ENCODE data around the gene ARMCX5.

Gene ARMCX5

GRCh38 chrX:102624105-102624504 lies 24.8 kb downstream of the ARMCX5 start:
- Histone ChIP-seq H3K27ac (ENCODE audit: low read depth, low read length) (no peak overlapping the region), H3K9ac (ENCODE audit: low read length in 5 of 5) (no peak overlapping the region), H3K4me3 (ENCODE audit: low read depth in 1 of 5, low read length in 5 of 5) (no peak overlapping the region)

GRCh38 chrX:102627640-102628039 lies 28.3 kb downstream of the ARMCX5 start:
- Histone ChIP-seq H3K27me3 (ENCODE audit: control insufficient read depth in 5 of 5, insufficient read depth in 4 of 5, low read length in 5 of 5) (peaks cover 0 to 7% (median 3%) of the 10 kb centered on the region in 5 donors), H3K4me1 (ENCODE audit: control insufficient read depth in 5 of 5, insufficient read depth in 5 of 5, low read length in 5 of 5) (peaks cover 0 to 2% (median 0%) of the 10 kb centered on the region in 5 donors), H3K36me3 (ENCODE audit: control insufficient read depth in 5 of 5, insufficient read depth in 5 of 5, low read length in 5 of 5) (no peaks in the 10 kb centered on the region), H3K9me3 (ENCODE audit: control insufficient read depth in 5 of 5, low read length in 5 of 5) (peaks cover 0 to 2% (median 0%) of the 10 kb centered on the region in 5 donors), H3K9ac (ENCODE audit: low read length in 5 of 5) (no peak overlapping the region), H3K4me3 (ENCODE audit: low read depth in 1 of 5, low read length in 5 of 5) (no peak overlapping the region), H3K27ac (ENCODE audit: low read depth, low read length) (no peak overlapping the region)

More at GRCh38 chrX:102624105-102624504, 24.8 kb downstream of the ARMCX5 start:
- peaks cover 0 to 4% (median 2%) of the 10 kb centered on the region in 5 donors for H3K27me3 ChIP-seq (ENCODE audit: control insufficient read depth in 5 of 5, insufficient read depth in 4 of 5, low read length in 5 of 5)
- H3K36me3 ChIP-seq (ENCODE audit: control insufficient read depth in 5 of 5, insufficient read depth in 5 of 5, low read length in 5 of 5), result no peaks in the 10 kb centered on the region
- peaks cover 0 to 25% (median 14%) of the 10 kb centered on the region in 5 donors for H3K9me3 ChIP-seq (ENCODE audit: control insufficient read depth in 5 of 5, low read length in 5 of 5)
- peaks cover 0 to 2% (median 0%) of the 10 kb centered on the region in 5 donors for H3K4me1 ChIP-seq (ENCODE audit: control insufficient read depth in 5 of 5, insufficient read depth in 5 of 5, low read length in 5 of 5)

- Histone ChIP-seq H3K9ac (ENCODE audit: low read length in 5 of 5) (no peak overlapping the region), H3K9me3 (ENCODE audit: control insufficient read depth in 5 of 5, low read length in 5 of 5) (peaks cover 0 to 15% (median 7%) of the 10 kb centered on the region in 5 donors), H3K4me3 (ENCODE audit: low read depth in 1 of 5, low read length in 5 of 5) (no peak overlapping the region), H3K4me1 (ENCODE audit: control insufficient read depth in 5 of 5, insufficient read depth in 5 of 5, low read length in 5 of 5) (no peaks in the 10 kb centered on the region), H3K36me3 (ENCODE audit: control insufficient read depth in 5 of 5, insufficient read depth in 5 of 5, low read length in 5 of 5) (no peaks in the 10 kb centered on the region), H3K27me3 (ENCODE audit: control insufficient read depth in 5 of 5, insufficient read depth in 4 of 5, low read length in 5 of 5) (no peaks in the 10 kb centered on the region), H3K27ac (ENCODE audit: low read depth, low read length) (no peak overlapping the region)
Observed at GRCh38 chrX:102637561-102637960, 38.2 kb downstream of the ARMCX5 start.

DNA sequence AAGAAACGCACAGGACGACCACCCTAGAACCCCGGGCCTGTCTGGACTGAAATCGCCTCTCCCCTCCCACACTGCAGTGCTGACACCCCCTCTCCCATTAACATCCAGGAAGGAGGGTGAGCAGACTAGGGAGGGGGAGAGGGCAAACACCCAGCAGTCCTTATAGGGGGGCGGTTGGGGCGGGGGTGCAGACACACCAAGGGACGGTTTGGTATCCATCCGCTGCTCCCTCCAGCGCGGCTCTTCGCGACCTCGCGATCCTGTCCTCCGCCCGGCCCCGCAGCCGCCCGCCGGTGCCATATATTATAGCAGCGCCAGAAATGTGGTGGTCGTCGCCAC lies 51.6 kb downstream of the ARMCX5 start:
- no peaks in the 10 kb centered on the region for H3K9me3 ChIP-seq (ENCODE audit: control insufficient read depth in 5 of 5, low read length in 5 of 5)
- peaks cover 0 to 12% (median 4%) of the 10 kb centered on the region in 5 donors for H3K4me1 ChIP-seq (ENCODE audit: control insufficient read depth in 5 of 5, insufficient read depth in 5 of 5, low read length in 5 of 5)
- no peaks in the 10 kb centered on the region for H3K36me3 ChIP-seq (ENCODE audit: control insufficient read depth in 5 of 5, insufficient read depth in 5 of 5, low read length in 5 of 5)
- H3K4me3 ChIP-seq (ENCODE audit: low read depth in 1 of 5, low read length in 5 of 5), result peak overlapping the region; percentile 49 to 72 (median 65)
- no peak overlapping the region for H3K27ac ChIP-seq (ENCODE audit: low read depth, low read length)
- peaks cover 0 to 4% (median 0%) of the 10 kb centered on the region in 5 donors for H3K27me3 ChIP-seq (ENCODE audit: control insufficient read depth in 5 of 5, insufficient read depth in 4 of 5, low read length in 5 of 5)
- peak overlapping the region in 2 of 5 donors; percentile 64 to 77 for H3K9ac ChIP-seq (ENCODE audit: low read length in 5 of 5)

GRCh38 chrX:102651242-102652011 lies 52.1 kb downstream of the ARMCX5 start, which contains the start of gene GPRASP1:
GPRASP1 (plus strand) TSS chrX:102651483; CDS start chrX:102653914, 2,431 bp downstream.
- H3K36me3 ChIP-seq (ENCODE audit: control insufficient read depth in 5 of 5, insufficient read depth in 5 of 5, low read length in 5 of 5), result no peaks in the 10 kb centered on the region

DNA sequence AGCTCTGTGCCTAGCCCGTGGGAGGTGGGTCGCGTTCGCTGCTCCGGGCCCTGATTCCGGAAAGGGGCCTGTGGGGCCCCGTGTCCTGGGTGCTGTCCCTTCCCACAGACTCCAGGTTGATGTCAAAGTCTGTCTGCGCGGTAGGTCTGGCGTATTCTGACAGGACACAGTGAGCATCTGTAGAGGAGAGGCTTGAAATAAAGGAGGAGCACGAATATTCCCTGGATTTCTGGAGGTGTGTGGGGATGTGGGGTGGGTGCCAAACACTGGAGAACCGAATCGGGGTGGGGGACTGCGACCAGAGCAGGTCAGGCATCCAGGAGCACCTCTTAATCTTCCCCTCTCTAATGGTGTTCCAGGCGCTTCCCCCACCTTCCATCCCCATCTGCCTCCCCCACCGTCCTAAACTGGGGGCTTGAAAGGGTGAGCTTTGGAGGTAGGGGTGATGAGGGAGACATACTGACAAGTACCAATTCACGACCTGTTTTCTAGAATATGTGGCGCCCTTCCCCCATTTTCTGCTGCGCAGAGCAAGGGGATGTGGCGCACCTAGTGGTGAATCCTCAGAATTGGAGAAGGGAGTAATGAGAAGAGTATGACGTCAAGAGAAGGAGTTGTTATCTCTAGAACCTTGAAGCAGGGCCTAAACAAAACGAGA lies 52.8 kb downstream of the ARMCX5 start:
- peak overlapping the region in 3 of 5 donors; percentile 8 to 77 (median 32) for H3K9ac ChIP-seq (ENCODE audit: low read length in 5 of 5)
- H3K4me1 ChIP-seq (ENCODE audit: control insufficient read depth in 5 of 5, insufficient read depth in 5 of 5, low read length in 5 of 5), result peaks cover 0 to 12% (median 4%) of the 10 kb centered on the region in 5 donors
- no peaks in the 10 kb centered on the region for H3K36me3 ChIP-seq (ENCODE audit: control insufficient read depth in 5 of 5, insufficient read depth in 5 of 5, low read length in 5 of 5)
- no peaks in the 10 kb centered on the region for H3K9me3 ChIP-seq (ENCODE audit: control insufficient read depth in 5 of 5, low read length in 5 of 5)
- peaks cover 0 to 6% (median 0%) of the 10 kb centered on the region in 5 donors for H3K27me3 ChIP-seq (ENCODE audit: control insufficient read depth in 5 of 5, insufficient read depth in 4 of 5, low read length in 5 of 5)
- H3K27ac ChIP-seq (ENCODE audit: low read depth, low read length), result no peak overlapping the region
- peak overlapping the region; percentile 65 to 80 (median 69) for H3K4me3 ChIP-seq (ENCODE audit: low read depth in 1 of 5, low read length in 5 of 5)

More at GRCh38 chrX:102651242-102652011, 52.1 kb downstream of the ARMCX5 start, which contains the start of gene GPRASP1:
- Histone ChIP-seq H3K27ac (ENCODE audit: low read depth, low read length) (no peak within 1 kb of the TSS), H3K4me1 (ENCODE audit: control insufficient read depth in 5 of 5, insufficient read depth in 5 of 5, low read length in 5 of 5) (peaks cover 0 to 12% (median 4%) of the 10 kb centered on the region in 5 donors), H3K9ac (ENCODE audit: low read length in 5 of 5) (peak within 1 kb of the TSS; percentile 8 to 77 (median 32)), H3K4me3 (ENCODE audit: low read depth in 1 of 5, low read length in 5 of 5) (peak within 1 kb of the TSS; percentile 65 to 80 (median 69)), H3K9me3 (ENCODE audit: control insufficient read depth in 5 of 5, low read length in 5 of 5) (no peaks in the 10 kb centered on the region), H3K27me3 (ENCODE audit: control insufficient read depth in 5 of 5, insufficient read depth in 4 of 5, low read length in 5 of 5) (peaks cover 0 to 5% (median 0%) of the 10 kb centered on the region in 5 donors)
